Stimulated activated CD4-positive, alpha-beta T cell treated with anti-CD3 and anti-CD28 coated beads, TNF-alpha, amount 100 ng/mL, for 4 hours (primary cell): Measurements from ENCODE around the gene CMC2.

Source experiments
- DNase-seq, 3 experiments: peaks; one replicate each; pipeline ENCODE4 v3.0.0-alpha.2; 2020; ENCODE audit warnings: low read depth in 3 of 3

The CMC2 gene

GRCh38 chr16:81006813-81007695 lies at the start of gene CMC2, which contains the start of gene CENPN:
TSS of gene CMC2 (minus strand) at chr16:81006885. CDS start at chr16:80997394, 9,491 bp downstream.
TSS of gene CENPN (plus strand) at chr16:81007214. CDS start at chr16:81011940, 4,726 bp downstream.
- DNase-seq, result peak; percentile 91 to 95 (median 95)

GRCh38 chr16:81053761-81054160 lies 47.1 kb upstream of the CMC2 start:
- DNase-seq, result no peak

- no peak for DNase-seq
Measured at GRCh38 chr16:81042821-81043220, 36.1 kb upstream of the CMC2 start.

- no peak for DNase-seq
Measured at GRCh38 chr16:81041696-81042095, 35.0 kb upstream of the CMC2 start.

- no peak for DNase-seq
Measured at GRCh38 chr16:81040842-81041241, 34.2 kb upstream of the CMC2 start.

GRCh38 chr16:81040131-81040530 lies 33.4 kb upstream of the CMC2 start:
- DNase-seq, result no peak

- no peak for DNase-seq
Measured at GRCh38 chr16:81036751-81037350, 30.2 kb upstream of the CMC2 start.

- peak in 2 of 3 experiments; percentile 7 to 36 for DNase-seq
Measured at GRCh38 chr16:81035975-81036750, 29.5 kb upstream of the CMC2 start.

- DNase-seq, result peak; percentile 81 to 82 (median 81)
Measured at GRCh38 chr16:81035398-81035974, 28.8 kb upstream of the CMC2 start, which contains the start of gene ATMIN. TSS of gene ATMIN (plus strand) at chr16:81035842. CDS start at chr16:81035871, 29 bp downstream.

GRCh38 chr16:81029930-81030604 lies 23.4 kb upstream of the CMC2 start:
- DNase-seq, result no peak

- no peak for DNase-seq
Measured at GRCh38 chr16:81026429-81026828, 19.7 kb upstream of the CMC2 start.

GRCh38 chr16:81018496-81018895 lies 11.8 kb upstream of the CMC2 start:
- DNase-seq, result no peak

GRCh38 chr16:81014672-81015071 lies 8.0 kb upstream of the CMC2 start:
- DNase-seq, result no peak

- no peak for DNase-seq
Measured at GRCh38 chr16:81012974-81013373, 6.3 kb upstream of the CMC2 start.

GRCh38 chr16:81008505-81008789 lies 1.8 kb upstream of the CMC2 start:
- no peak for DNase-seq

GRCh38 chr16:81006211-81006812 lies 373 bp downstream of the CMC2 start:
- DNase-seq, result peak; percentile 42 to 48 (median 46)

GRCh38 chr16:81005610-81006161 lies 999 bp downstream of the CMC2 start:
- no peak for DNase-seq

- peak in 1 of 3 experiments; percentile 5 for DNase-seq
Measured at GRCh38 chr16:81004646-81005353, 1.9 kb downstream of the CMC2 start.

- DNase-seq, result no peak
Measured at GRCh38 chr16:81003610-81004460, 2.9 kb downstream of the CMC2 start.
